Measurements from ENCODE around the gene FHIT. TPM values are rescaled to one million over a fixed set of nuclear protein-coding genes. Genes with fewer than 3 reads are reported as not detected.

Gene FHIT
- total RNA-seq, 1 donor from 2014 or later = 5.7 TPM

GRCh38 chr3:59728587-59728908 is 1522.7 kb downstream of the FHIT start:
- H3K36me3 Mint-ChIP-seq = no peaks in the 10 kb centered on the region

GRCh38 chr3:59727902-59728586 is 1523.2 kb downstream of the FHIT start:
- TF ChIP-seq EZH2phosphoT487 (IDR thresholded peaks at IDR 0.05) = no peak
- TF ChIP-seq EZH2 (IDR thresholded peaks at IDR 0.05) = no peak
- no peak for TF ChIP-seq CTCF (IDR thresholded peaks at IDR 0.05)
- Histone ChIP-seq H4K20me1 (ENCODE audit: low read depth) (no peaks in the 10 kb centered on the region), H3K27me3 (no peaks in the 10 kb centered on the region), H3F3A (ENCODE audit: low read depth) (no peaks in the 10 kb centered on the region), H2AFZ (replicated peaks) (no peak overlapping the region), H3K9ac (no peak overlapping the region), H3K79me2 (ENCODE audit: low read depth) (no peaks in the 10 kb centered on the region), H3K36me3 (no peaks in the 10 kb centered on the region), H3K9me3 (ENCODE audit: low read depth) (no peaks in the 10 kb centered on the region), H3K4me1 (peaks cover 2% of the 10 kb centered on the region), H3K4me3 (no peak overlapping the region), H3K27ac (no peak overlapping the region), H3K4me2 (no peak overlapping the region)
- no peaks in the 10 kb centered on the region for H3K9me3 Mint-ChIP-seq
- no peak overlapping the region for H3K4me3 Mint-ChIP-seq
- DNase-seq (ENCODE audit: low spot score) = no peak
- H3K27me3 Mint-ChIP-seq (ENCODE audit: insufficient read depth, low read depth) = no peaks in the 10 kb centered on the region
- no peaks in the 10 kb centered on the region for H3K36me3 Mint-ChIP-seq
- no peaks in the 10 kb centered on the region for H3K4me1 Mint-ChIP-seq
- H3K27ac Mint-ChIP-seq = no peak overlapping the region

More at GRCh38 chr3:59728587-59728908, 1522.7 kb downstream of the FHIT start:
- H3K4me3 ChIP-seq = no peak overlapping the region
- Mint-ChIP-seq H3K27me3 (ENCODE audit: insufficient read depth, low read depth) (no peaks in the 10 kb centered on the region), H3K4me1 (no peaks in the 10 kb centered on the region), H3K9me3 (no peaks in the 10 kb centered on the region), H3K4me3 (no peak overlapping the region), H3K27ac (no peak overlapping the region)
- no peaks in the 10 kb centered on the region for H3K9me3 ChIP-seq (ENCODE audit: low read depth)
- no peaks in the 10 kb centered on the region for H3K27me3 ChIP-seq
- no peaks in the 10 kb centered on the region for H3K36me3 ChIP-seq
- H3K79me2 ChIP-seq (ENCODE audit: low read depth) = no peaks in the 10 kb centered on the region
- no peak overlapping the region for H2AFZ ChIP-seq (replicated peaks)
- no peaks in the 10 kb centered on the region for H3K4me1 ChIP-seq
- no peak overlapping the region for H3K9ac ChIP-seq
- no peak overlapping the region for H3K27ac ChIP-seq
- no peak overlapping the region for H3K4me2 ChIP-seq
- no peaks in the 10 kb centered on the region for H4K20me1 ChIP-seq (ENCODE audit: low read depth)
- H3F3A ChIP-seq (ENCODE audit: low read depth) = no peaks in the 10 kb centered on the region
- DNase-seq (ENCODE audit: low spot score) = no peak
- TF ChIP-seq EZH2 (IDR thresholded peaks at IDR 0.05) (no peak), EZH2phosphoT487 (IDR thresholded peaks at IDR 0.05) (no peak), CTCF (IDR thresholded peaks at IDR 0.05) (no peak)

GRCh38 chr3:59726279-59726678 is 1525.0 kb downstream of the FHIT start:
- Mint-ChIP-seq H3K27me3 (ENCODE audit: insufficient read depth, low read depth) (no peaks in the 10 kb centered on the region), H3K4me1 (no peaks in the 10 kb centered on the region), H3K36me3 (no peaks in the 10 kb centered on the region), H3K9me3 (no peaks in the 10 kb centered on the region), H3K4me3 (no peak overlapping the region), H3K27ac (no peak overlapping the region)
- Histone ChIP-seq H3K27me3 (no peaks in the 10 kb centered on the region), H3F3A (ENCODE audit: low read depth) (no peaks in the 10 kb centered on the region), H3K4me2 (no peak overlapping the region), H3K9me3 (ENCODE audit: low read depth) (no peaks in the 10 kb centered on the region), H3K36me3 (no peaks in the 10 kb centered on the region), H3K9ac (no peak overlapping the region), H3K27ac (no peak overlapping the region), H3K79me2 (ENCODE audit: low read depth) (no peaks in the 10 kb centered on the region), H2AFZ (replicated peaks) (no peak overlapping the region), H3K4me1 (peaks cover 14% of the 10 kb centered on the region), H3K4me3 (no peak overlapping the region), H4K20me1 (ENCODE audit: low read depth) (no peaks in the 10 kb centered on the region)
- no peak for DNase-seq (ENCODE audit: low spot score)
- no peak for TF ChIP-seq CTCF (IDR thresholded peaks at IDR 0.05)
- TF ChIP-seq EZH2 (IDR thresholded peaks at IDR 0.05) = no peak
- no peak for TF ChIP-seq EZH2phosphoT487 (IDR thresholded peaks at IDR 0.05)

All from neural progenitor cell (in vitro differentiated cells).